GM13977 (cell line): ENCODE data around the gene ACER3.

ENCODE experiments used
- DNase-seq: peaks from one replicate; pipeline ENCODE4 v3.0.0; 2012; ENCODE audit warnings: low spot score
- in situ Hi-C: fragments of 300-500 bp; cut with MboI; formaldehyde crosslinking; loops from one replicate; pipeline ENCODE4 v1.12.0; 2022; ENCODE audit warnings: low sequenced_read_pairs, low pct_unique_long_range_greater_than_20kb, mixed read lengths, inconsistent platforms; ENCODE audit not compliant: unreplicated experiment
- TF ChIP-seq, protein P1 (sequence below): IDR thresholded peaks from 2 replicates; pipeline ENCODE4 v1.5.1; 2012; ENCODE audit warnings: mild to moderate bottlenecking, control low read depth; ENCODE audit not compliant: insufficient read depth; ENCODE audit errors: extremely low read depth, missing control alignments

The ACER3 gene

GRCh38 chr11:76972051-76972450, 111.3 kb downstream of the ACER3 start:
- TF ChIP-seq, protein P1, sequence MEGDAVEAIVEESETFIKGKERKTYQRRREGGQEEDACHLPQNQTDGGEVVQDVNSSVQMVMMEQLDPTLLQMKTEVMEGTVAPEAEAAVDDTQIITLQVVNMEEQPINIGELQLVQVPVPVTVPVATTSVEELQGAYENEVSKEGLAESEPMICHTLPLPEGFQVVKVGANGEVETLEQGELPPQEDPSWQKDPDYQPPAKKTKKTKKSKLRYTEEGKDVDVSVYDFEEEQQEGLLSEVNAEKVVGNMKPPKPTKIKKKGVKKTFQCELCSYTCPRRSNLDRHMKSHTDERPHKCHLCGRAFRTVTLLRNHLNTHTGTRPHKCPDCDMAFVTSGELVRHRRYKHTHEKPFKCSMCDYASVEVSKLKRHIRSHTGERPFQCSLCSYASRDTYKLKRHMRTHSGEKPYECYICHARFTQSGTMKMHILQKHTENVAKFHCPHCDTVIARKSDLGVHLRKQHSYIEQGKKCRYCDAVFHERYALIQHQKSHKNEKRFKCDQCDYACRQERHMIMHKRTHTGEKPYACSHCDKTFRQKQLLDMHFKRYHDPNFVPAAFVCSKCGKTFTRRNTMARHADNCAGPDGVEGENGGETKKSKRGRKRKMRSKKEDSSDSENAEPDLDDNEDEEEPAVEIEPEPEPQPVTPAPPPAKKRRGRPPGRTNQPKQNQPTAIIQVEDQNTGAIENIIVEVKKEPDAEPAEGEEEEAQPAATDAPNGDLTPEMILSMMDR: no peak
- no peak for DNase-seq
- in situ Hi-C loops: no loop called here

- in situ Hi-C loops: no loop called here
- no peak for DNase-seq
- TF ChIP-seq, protein P1: no peak
These were observed 113.6 kb downstream of the ACER3 start for GRCh38 chr11:76974179-76974891.

DNA sequence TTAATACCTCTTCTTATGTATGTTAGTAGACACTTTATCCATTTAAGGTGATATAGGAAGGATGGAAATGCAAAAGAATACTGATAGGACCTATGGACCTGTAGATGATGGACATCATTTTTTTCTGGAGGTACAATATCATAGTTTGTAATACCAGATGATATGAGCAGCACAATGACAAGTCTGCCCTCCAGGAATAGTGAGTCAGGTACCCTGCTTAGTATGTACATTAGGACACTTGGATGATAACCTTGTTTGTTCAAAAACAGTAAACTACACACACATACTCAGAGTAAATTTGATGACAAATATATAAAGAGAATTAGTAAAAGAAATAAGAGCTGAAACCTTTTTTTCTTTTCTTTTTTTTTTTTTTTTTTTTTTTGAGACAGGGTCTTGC, 114.8 kb downstream of the ACER3 start:
- TF ChIP-seq, protein P1: no peak
- no peak for DNase-seq
- in situ Hi-C loops: no loop called here

DNA sequence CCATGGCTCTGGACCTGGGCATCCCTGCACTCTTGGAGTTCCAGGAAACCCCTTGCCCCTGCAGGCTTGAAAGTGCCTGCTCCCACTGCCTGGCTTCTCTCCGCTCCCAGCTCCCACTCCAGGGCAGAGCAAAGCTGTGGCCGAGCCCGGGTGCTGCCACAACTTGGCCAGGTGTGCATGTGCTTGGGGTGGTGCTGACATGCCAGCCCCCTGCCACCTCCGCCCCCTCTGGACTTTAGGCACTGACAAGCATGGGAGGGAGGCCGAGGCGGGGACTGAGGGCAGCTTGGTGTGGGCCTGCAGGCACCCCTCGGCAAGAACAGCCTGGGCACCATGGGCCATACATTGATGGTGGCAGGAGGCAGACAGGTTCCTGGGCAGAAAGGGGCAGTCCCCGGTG, 117.1 kb downstream of the ACER3 start:
- in situ Hi-C loops: no loop called here
- DNase-seq: no peak
- TF ChIP-seq, protein P1: no peak

GRCh38 chr11:76978239-76978638, 117.5 kb downstream of the ACER3 start:
- DNase-seq: no peak
- TF ChIP-seq, protein P1: no peak
- in situ Hi-C loops: no loop called here

- TF ChIP-seq, protein P1: no peak
- in situ Hi-C loops: no loop called here
- no peak for DNase-seq
These were observed 118.1 kb downstream of the ACER3 start for GRCh38 chr11:76978818-76979217.
